KOPT-K1 (cell line): ENCODE data around the gene ABCA4.

ENCODE experiments used
- H3K27ac ChIP-seq: fragments of 200-600 bp; sonication (generic); 2 replicates; pipeline ENCODE4 v1.5.1; 2016; ENCODE audit warnings: antibody characterized with exemption, mild to moderate bottlenecking, low read depth, low read length; ENCODE audit not compliant: poor library complexity, severe bottlenecking
- H3K36me3 ChIP-seq: fragments of 200-600 bp; sonication (generic); 2 replicates; pipeline ENCODE4 v1.5.1; 2017; ENCODE audit warnings: antibody characterized with exemption, mild to moderate bottlenecking, low read length, moderate library complexity; ENCODE audit not compliant: insufficient read depth
- H3K9me3 ChIP-seq: fragments of 200-600 bp; sonication (generic); 2 replicates; pipeline ENCODE4 v1.5.1; 2017; ENCODE audit warnings: antibody characterized with exemption, low read length, mild to moderate bottlenecking; ENCODE audit not compliant: insufficient read depth, poor library complexity, severe bottlenecking

The ABCA4 gene

GRCh38 chr1:94029130-94029993 lies 91.6 kb downstream of the ABCA4 start:
- Histone ChIP-seq H3K27ac (no peak overlapping the region), H3K9me3 (no peaks in the 10 kb centered on the region), H3K36me3 (no peaks in the 10 kb centered on the region)

DNA sequence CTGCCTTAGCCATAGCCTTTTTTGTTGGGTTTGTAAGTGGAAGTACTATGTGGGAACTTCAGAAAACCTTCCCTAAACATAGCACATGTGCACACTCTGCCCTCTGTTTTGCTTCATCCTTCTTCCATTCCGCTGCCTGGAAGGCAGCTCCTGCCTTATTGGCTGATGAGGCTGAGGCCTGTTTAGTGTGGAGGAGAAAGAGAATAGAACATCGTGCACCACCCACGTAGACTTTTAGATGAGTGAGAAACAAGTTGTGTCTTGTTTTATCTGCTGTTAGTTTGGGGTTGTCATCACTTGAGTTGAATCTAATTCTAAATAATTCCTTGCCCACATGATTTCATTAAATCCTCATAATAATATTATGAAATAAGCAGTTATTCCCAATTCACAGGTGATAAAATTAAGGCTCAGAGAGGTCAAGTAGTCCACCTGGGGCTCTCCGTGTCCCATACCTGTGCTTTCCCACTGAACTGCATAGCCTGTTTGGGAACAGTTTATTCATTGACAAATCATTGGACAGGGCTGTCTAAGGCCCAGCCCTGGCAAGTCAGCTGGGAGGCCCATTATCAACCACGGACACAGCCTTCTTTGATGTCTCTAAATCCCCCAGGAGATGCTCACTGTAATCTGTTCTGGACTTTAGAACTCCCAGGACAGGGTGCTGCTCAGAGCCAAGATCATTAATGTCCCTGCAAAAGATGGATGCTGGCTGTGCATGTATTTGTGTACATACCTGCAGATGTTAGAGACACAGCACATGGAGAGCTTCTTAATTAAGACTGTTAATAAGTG lies 93.0 kb downstream of the ABCA4 start:
- Histone ChIP-seq H3K9me3 (no peaks in the 10 kb centered on the region), H3K36me3 (no peaks in the 10 kb centered on the region), H3K27ac (no peak overlapping the region)

DNA sequence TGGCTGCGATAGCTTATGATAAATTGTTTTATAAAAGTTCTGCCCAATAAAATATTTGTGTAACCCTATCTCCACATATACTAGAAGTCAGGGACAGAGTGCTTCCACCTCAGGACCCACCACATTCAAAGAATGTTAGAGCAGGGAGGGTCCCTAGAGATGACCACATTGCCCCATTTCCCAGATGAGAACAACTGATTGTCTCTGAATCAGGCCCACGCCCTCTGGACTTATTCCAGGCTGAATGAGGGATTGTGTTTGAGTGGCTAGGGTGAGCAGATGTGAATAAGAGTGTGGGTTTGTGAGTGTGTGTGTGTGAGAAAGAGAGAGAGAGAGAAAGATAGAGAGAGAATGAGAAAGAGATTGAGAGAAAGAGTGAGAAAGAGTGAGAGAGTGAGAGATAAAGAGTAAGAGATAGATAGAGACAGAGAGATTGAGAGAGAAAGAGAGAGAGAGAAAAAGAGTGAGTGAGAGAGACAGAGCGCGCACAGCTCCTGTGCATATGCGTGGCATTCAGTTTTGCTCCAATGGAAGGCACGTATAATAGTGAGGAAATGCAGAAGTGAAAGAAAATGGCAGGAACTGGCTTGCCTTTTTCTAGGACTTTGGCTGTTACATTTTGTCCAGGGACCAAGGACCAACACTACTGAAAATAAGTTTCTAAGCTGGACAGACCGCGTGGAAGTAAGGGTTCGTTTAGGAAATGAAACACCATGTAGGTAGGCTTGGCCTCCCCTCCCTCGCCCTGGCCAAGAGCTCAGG lies 94.1 kb downstream of the ABCA4 start:
- H3K27ac ChIP-seq = no peak overlapping the region
- H3K36me3 ChIP-seq = no peaks in the 10 kb centered on the region
- H3K9me3 ChIP-seq = no peaks in the 10 kb centered on the region

DNA sequence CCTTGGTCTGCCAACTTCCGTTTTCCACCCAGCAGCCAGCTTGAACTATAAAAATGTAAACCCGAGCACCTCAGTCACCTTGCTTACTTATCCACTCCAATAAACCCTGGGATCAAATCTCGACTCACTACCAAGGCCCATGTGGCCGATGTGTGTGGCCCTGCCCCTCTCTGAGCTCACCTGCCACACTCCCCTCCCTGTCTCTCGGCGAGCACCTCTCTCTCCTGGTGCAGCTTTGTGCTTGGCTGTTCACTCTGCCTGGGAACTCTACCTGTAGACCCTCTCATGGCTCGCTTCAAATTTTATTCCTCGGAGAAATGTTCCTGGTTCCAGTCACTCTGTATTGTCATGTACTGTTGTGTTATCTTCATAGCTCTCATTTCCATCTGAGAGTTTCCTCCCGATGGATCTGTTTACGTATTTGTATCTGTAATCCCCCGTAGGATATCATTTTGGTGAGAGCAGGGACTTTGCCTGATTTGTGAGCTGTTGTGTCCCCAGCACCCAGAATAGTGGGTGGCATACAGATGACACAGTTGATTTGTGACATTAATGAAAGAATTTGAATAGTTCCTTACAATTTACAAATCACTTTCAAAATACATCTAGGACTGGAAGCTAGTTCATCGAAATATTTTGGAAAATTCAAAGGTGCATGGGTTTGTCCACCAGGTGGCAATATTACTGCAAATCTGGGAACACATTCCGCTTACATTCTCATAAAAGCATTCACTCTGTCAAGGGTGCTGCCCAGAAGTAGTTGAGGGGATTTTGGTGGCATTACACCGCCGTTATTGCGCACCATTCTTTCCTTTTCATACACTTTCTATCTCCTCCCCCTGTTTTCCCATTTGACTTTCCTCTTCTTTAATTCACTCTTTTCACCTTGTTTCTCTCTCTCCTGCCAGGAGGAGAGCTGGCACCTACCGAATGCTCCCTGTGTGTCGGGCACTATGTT lies 95.3 kb downstream of the ABCA4 start:
- no peak overlapping the region for H3K27ac ChIP-seq
- H3K9me3 ChIP-seq = no peaks in the 10 kb centered on the region
- H3K36me3 ChIP-seq = no peaks in the 10 kb centered on the region

GRCh38 chr1:94024104-94024792 lies 96.7 kb downstream of the ABCA4 start:
- H3K9me3 ChIP-seq = no peaks in the 10 kb centered on the region
- H3K36me3 ChIP-seq = no peaks in the 10 kb centered on the region
- no peak overlapping the region for H3K27ac ChIP-seq

DNA sequence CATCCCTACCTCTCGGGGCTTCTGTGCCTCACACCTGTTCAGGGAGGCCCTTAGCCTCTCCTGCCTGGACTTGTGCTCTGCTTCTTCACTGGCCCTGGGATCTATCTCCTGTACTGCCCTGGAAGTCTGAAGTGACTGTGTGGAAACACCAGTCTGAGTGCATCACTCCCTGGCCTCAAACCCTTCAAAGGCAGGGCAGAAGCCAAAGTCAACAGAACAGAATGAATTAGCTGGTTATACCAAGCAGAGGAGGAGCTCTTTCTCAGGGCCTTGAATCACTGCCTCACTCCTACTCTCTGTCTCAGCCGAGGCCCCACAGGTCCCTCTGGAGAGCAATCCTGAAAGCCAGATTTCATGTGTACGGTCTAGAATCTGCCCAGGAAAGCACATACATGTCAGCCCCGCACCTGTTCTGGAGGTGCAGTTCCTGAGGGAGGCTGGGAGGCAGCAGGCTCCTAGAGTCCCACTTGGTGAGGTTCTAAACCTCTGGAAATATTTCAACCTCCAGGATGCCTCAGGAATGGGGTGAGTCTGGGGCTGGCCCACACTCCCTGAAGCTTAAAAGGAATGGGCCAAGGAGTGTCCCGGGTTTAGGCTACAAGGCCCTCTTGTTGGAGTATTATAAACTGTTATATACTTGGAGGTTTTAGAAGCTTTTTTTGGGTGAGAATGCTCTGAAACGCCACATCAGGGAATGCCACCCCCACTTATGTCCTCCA lies 98.3 kb downstream of the ABCA4 start:
- Histone ChIP-seq H3K9me3 (no peaks in the 10 kb centered on the region), H3K36me3 (no peaks in the 10 kb centered on the region), H3K27ac (no peak overlapping the region)

- Histone ChIP-seq H3K36me3 (no peaks in the 10 kb centered on the region), H3K27ac (no peak overlapping the region), H3K9me3 (no peaks in the 10 kb centered on the region)
These were observed 100.0 kb downstream of the ABCA4 start for GRCh38 chr1:94020764-94021579.

DNA sequence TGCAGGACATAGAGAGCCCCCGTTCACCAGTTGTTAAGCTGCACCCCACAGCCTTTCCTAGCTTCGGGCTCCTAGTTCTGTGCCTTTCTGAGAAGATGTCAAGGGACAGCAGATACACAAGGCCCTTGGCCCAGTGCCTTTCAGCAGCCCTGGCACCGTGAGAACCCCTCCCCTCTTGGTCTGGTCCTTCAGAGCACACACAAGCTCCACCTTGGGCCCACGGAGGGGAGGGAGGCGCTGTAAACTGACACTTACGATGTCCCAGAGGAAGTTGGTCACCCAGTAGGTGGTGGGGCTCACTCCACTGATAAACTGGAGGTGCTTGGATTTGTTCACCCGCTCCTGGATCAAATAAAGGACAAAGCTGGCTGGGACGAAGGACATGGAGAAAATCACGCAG lies 101.6 kb downstream of the ABCA4 start:
- Histone ChIP-seq H3K27ac (no peak overlapping the region), H3K9me3 (no peaks in the 10 kb centered on the region)

DNA sequence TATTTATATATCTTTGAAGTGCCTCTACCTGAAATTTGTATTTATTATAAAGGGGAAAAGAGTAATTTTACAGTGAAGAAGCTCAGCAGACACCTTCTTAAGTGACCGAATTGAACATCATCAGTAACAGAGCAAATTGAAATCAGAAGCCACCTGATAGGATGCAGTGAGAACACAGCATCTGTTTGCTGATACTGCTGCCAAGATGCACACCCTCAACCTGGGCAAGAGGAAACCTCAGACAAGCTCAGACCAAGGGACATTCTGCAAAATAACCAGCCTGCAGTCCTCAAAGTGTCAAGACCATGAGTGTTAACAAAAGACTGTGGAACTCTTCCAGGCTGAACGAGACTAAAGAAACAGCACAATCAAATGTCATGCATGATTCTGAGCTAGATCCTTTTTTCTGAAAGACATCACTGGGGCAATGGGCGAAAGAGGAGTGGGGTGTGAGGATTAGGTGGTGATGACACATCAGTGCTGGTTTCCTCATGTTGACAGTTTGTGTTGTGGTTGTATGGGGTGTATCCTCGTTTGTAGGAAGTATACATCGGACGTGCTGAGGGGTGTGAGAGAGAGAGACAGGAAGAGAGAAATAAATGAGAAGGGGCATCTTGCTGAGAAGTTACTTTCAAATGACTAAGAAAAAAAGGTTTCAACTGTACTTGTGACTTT lies 103.7 kb downstream of the ABCA4 start:
- Histone ChIP-seq H3K9me3 (no peaks in the 10 kb centered on the region), H3K27ac (no peak overlapping the region), H3K36me3 (no peaks in the 10 kb centered on the region)

More for the DNA sequence above, 101.6 kb downstream of the ABCA4 start:
- no peaks in the 10 kb centered on the region for H3K36me3 ChIP-seq

DNA sequence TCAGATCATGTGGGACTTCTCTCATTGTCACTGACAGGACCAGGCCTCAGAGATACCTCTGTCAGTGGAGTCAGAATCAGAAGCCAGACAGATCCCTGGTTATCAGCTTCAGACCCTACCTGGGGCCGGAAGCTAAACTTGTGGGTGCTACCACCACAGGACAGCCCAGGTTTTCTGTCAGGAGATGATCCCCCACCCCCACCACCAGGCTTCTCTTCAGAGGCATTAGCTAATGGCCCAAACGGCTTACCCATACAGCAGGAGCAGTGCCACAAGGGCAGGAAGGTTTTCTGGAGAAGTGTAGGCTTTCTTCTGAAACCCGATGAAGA lies 105.5 kb downstream of the ABCA4 start:
- Histone ChIP-seq H3K27ac (no peak overlapping the region), H3K9me3 (no peaks in the 10 kb centered on the region), H3K36me3 (no peaks in the 10 kb centered on the region)

DNA sequence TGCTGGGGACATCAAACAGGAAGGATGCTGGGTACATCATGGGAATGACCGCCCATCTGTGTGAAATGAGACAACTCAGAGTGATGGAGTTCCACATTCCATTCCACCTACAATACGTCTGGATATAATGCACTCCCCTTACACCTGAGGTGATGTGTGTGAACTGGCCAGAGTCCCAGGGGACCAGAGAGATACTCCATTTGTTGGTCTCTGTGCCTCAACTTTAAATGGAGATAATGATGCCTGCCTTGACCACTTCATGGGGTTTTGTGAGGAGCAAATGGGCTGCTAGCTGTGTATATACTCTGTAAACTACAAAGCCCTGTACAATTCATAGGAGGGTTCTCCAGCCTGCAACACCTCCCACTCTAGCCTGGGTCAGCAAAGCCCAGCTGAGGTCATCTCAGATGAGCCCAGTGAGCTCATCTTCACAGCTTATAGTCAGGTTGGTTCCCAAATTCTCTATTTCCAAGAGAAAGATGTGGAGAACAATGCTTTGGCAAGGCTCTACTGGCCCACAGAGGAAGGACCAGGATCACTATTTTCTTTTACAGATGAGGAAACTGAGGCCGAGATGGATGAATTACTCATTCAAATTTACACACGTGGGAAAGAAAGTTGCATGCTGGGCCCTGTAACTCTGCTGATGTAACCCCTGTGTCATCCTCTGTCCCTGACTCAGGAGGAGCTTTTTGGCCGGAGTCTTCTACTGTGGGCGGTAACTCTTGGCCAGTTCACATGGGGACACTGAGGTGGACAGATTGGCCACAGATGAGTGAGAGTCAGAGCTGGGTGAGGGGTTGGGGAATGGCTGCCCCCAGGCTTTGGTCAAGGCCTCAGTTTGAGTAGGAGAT lies 106.1 kb downstream of the ABCA4 start:
- Histone ChIP-seq H3K9me3 (no peaks in the 10 kb centered on the region), H3K27ac (no peak overlapping the region), H3K36me3 (no peaks in the 10 kb centered on the region)

DNA sequence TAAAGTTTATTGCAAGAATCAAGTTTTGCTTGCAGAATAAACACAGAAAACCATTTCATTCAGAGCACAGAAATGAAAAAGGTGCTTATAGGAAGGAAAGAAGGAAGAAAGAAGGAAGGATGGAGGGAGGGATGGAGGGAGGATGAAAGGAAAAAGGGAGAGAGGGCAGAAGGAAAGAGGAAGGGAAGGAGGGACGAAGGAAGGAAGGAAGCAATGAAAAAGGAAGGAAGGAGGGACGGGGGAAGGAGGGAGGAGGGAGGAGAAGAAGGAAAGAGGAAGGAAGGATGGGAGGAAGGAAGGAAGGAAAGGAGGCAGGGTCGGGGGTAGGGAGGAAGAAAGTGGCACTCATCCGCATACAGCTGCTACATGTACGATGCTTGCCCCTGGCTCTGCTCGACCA lies 106.9 kb downstream of the ABCA4 start:
- Histone ChIP-seq H3K36me3 (no peaks in the 10 kb centered on the region), H3K9me3 (no peaks in the 10 kb centered on the region), H3K27ac (no peak overlapping the region)
